IPS DF 6.9 (cell line): ENCODE data around the gene UIMC1.

ENCODE experiments used
- DNase-seq: peaks from one replicate; pipeline ENCODE4 v3.0.0-alpha.2; 2013; ENCODE audit warnings: low read depth, low spot score
- H3K27ac ChIP-seq: one replicate; pipeline ENCODE4 v1.5.1; 2013; ENCODE audit warnings: low read length, control low read depth
- H3K27me3 ChIP-seq: 2 replicates; pipeline ENCODE4 v1.6.1; 2013; ENCODE audit warnings: mild to moderate bottlenecking, low read length; ENCODE audit not compliant: control insufficient read depth, insufficient read depth
- H3K36me3 ChIP-seq: 2 replicates; pipeline ENCODE4 v1.6.1; 2013; ENCODE audit warnings: low read length; ENCODE audit not compliant: control insufficient read depth, insufficient read depth
- H3K4me1 ChIP-seq: 2 replicates; pipeline ENCODE4 v1.6.1; 2013; ENCODE audit warnings: low read length; ENCODE audit not compliant: control insufficient read depth, insufficient read depth
- H3K4me3 ChIP-seq: 2 replicates; pipeline ENCODE4 v1.5.1; 2013; ENCODE audit warnings: mild to moderate bottlenecking, low read length
- H3K9me3 ChIP-seq: 2 replicates; pipeline ENCODE4 v1.6.1; 2013; ENCODE audit warnings: low read length, inconsistent platforms; ENCODE audit not compliant: control insufficient read depth, insufficient read depth
- WGBS: extraction: QIAGEN DNeasy Blood & Tissue Kit; methylation state at CpG from one replicate; pipeline ENCODE4 v1.1.7; 2013; ENCODE audit warnings: mixed read lengths, missing lambda C conversion rate; ENCODE audit not compliant: insufficient read length, insufficient coverage; 5-methylcytosine and 5-hydroxymethylcytosine counted together

Gene UIMC1

DNA sequence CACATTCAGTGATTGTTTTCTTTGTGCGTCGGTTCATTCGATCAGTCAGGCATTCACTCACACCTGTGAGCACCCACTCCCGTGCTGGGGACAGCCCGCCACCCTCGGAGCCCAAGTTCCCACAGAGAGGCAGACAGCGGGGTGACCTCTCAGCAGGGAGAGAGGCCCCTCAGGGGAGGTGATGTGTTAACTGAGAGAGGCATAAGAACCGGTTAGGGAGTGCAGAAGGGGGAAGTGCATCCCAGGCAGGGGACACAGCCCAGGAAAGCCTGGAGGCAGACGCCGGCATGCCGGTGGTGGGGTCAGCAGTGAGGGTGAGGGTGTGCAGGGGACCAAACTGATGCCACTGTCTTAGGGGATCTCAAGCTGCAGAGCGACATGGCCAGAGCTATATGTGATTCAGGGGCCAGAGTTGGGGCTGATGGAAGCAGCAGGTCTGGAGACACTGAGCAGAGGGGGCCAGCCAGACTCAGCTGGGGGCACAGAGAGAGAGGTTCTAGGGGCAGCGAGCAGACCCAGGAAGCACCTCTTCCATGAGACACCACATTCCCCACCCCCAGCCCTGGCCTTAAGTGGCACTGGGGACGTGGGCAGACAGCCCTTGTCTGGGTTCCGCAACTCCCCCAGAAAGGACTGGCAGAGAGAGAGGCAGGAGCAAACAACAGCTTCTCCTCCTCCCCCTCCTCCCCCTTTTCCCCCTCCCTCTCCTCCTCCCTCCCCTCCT lies 143.4 kb downstream of the UIMC1 start:
- WGBS = no CpG with 5 or more reads among the region's 15 CpGs
- Histone ChIP-seq H3K36me3 (no peaks in the 10 kb centered on the region), H3K27me3 (no peaks in the 10 kb centered on the region), H3K4me3 (no peak overlapping the region), H3K27ac (no peak overlapping the region), H3K9me3 (no peaks in the 10 kb centered on the region), H3K4me1 (peaks cover 15% of the 10 kb centered on the region)
- no peak for DNase-seq

GRCh38 chr5:176862330-176862995 lies 144.1 kb downstream of the UIMC1 start:
- no peak for DNase-seq
- Histone ChIP-seq H3K36me3 (no peaks in the 10 kb centered on the region), H3K27ac (no peak overlapping the region), H3K4me1 (peaks cover 15% of the 10 kb centered on the region), H3K27me3 (no peaks in the 10 kb centered on the region), H3K4me3 (no peak overlapping the region), H3K9me3 (no peaks in the 10 kb centered on the region)
- no CpG with 5 or more reads among the region's 28 CpGs for WGBS

- H3K9me3 ChIP-seq = no peaks in the 10 kb centered on the region
- H3K27me3 ChIP-seq = no peaks in the 10 kb centered on the region
- no peaks in the 10 kb centered on the region for H3K36me3 ChIP-seq
- H3K27ac ChIP-seq = no peak overlapping the region
- no CpG with 5 or more reads among the region's 11 CpGs for WGBS
- H3K4me1 ChIP-seq = peaks cover 14% of the 10 kb centered on the region
- H3K4me3 ChIP-seq = no peak overlapping the region
- no peak for DNase-seq
Observed at GRCh38 chr5:176861276-176861675, 145.3 kb downstream of the UIMC1 start.

GRCh38 chr5:176860381-176860780 lies 146.2 kb downstream of the UIMC1 start:
- WGBS = no CpG with 5 or more reads among the region's 11 CpGs
- Histone ChIP-seq H3K9me3 (no peaks in the 10 kb centered on the region), H3K4me3 (no peak overlapping the region), H3K4me1 (peaks cover 14% of the 10 kb centered on the region), H3K36me3 (no peaks in the 10 kb centered on the region), H3K27me3 (no peaks in the 10 kb centered on the region), H3K27ac (no peak overlapping the region)
- no peak for DNase-seq

DNA sequence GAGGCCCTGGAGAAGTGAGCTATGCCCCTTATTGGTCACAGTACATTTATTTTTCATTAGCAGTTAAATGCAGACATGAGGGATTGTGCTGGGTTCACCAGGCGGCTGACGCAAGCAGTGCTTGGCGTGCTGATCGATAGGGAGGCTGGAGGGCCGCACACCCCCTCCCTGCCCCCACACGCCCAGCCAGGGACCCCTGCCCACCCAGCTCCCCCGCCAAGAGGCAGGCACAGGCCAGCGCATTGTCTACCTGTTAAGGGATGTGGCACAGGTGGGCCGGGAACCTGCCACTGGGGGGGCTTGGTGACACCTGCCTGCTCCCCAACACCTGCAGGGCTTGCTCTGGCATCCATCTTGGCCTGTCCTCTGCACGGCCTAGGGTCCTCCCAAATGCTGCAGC lies 146.7 kb downstream of the UIMC1 start:
- H3K27me3 ChIP-seq = no peaks in the 10 kb centered on the region
- no peaks in the 10 kb centered on the region for H3K9me3 ChIP-seq
- no peak overlapping the region for H3K27ac ChIP-seq
- H3K4me3 ChIP-seq = no peak overlapping the region
- WGBS = no CpG with 5 or more reads among the region's 10 CpGs
- peaks cover 14% of the 10 kb centered on the region for H3K4me1 ChIP-seq
- no peaks in the 10 kb centered on the region for H3K36me3 ChIP-seq
- no peak for DNase-seq

GRCh38 chr5:176857894-176858273 lies 148.7 kb downstream of the UIMC1 start:
- peaks cover 4% of the 10 kb centered on the region for H3K4me1 ChIP-seq

GRCh38 chr5:176857216-176857893 lies 149.2 kb downstream of the UIMC1 start:
- Histone ChIP-seq H3K4me3 (no peak overlapping the region), H3K9me3 (no peaks in the 10 kb centered on the region), H3K27me3 (no peaks in the 10 kb centered on the region), H3K4me1 (peaks cover under 1% of the 10 kb centered on the region), H3K27ac (no peak overlapping the region), H3K36me3 (no peaks in the 10 kb centered on the region)
- no CpG with 5 or more reads among the region's 19 CpGs for WGBS
- DNase-seq = no peak

More at GRCh38 chr5:176857894-176858273, 148.7 kb downstream of the UIMC1 start:
- Histone ChIP-seq H3K4me3 (no peak overlapping the region), H3K27me3 (no peaks in the 10 kb centered on the region), H3K27ac (no peak overlapping the region), H3K9me3 (no peaks in the 10 kb centered on the region), H3K36me3 (no peaks in the 10 kb centered on the region)
- DNase-seq = no peak
- WGBS = no CpG with 5 or more reads among the region's 11 CpGs

- no peaks in the 10 kb centered on the region for H3K36me3 ChIP-seq
- DNase-seq = no peak
- H3K27ac ChIP-seq = no peak overlapping the region
- no peak overlapping the region for H3K4me3 ChIP-seq
- no peaks in the 10 kb centered on the region for H3K27me3 ChIP-seq
- H3K4me1 ChIP-seq = no peaks in the 10 kb centered on the region
- no CpG with 5 or more reads among the region's 8 CpGs for WGBS
- H3K9me3 ChIP-seq = no peaks in the 10 kb centered on the region
Observed at GRCh38 chr5:176856746-176857145, 149.8 kb downstream of the UIMC1 start.

- Histone ChIP-seq H3K27ac (no peak overlapping the region), H3K27me3 (no peaks in the 10 kb centered on the region), H3K4me1 (no peaks in the 10 kb centered on the region), H3K9me3 (no peaks in the 10 kb centered on the region), H3K4me3 (no peak overlapping the region), H3K36me3 (no peaks in the 10 kb centered on the region)
- DNase-seq = no peak
- no CpG with 5 or more reads among the region's 18 CpGs for WGBS
Observed at GRCh38 chr5:176855598-176855997, 151.0 kb downstream of the UIMC1 start.
